Measurements from ENCODE around the gene IL36B.

IL36B gene

GRCh38 chr2:113050921-113051895 is 1.5 kb downstream of the IL36B start:
- no peak for DNase-seq

- no peak for DNase-seq
These were observed 6.2 kb downstream of the IL36B start for GRCh38 chr2:113046465-113046864.

GRCh38 chr2:113041871-113042270 is 10.8 kb downstream of the IL36B start:
- no peak for DNase-seq

GRCh38 chr2:113039719-113040118 is 12.9 kb downstream of the IL36B start:
- DNase-seq = no peak

- DNase-seq = no peak
These were observed 13.5 kb downstream of the IL36B start for GRCh38 chr2:113039158-113039557.

- DNase-seq = no peak
These were observed 14.4 kb downstream of the IL36B start for GRCh38 chr2:113038291-113038690.

- no peak for DNase-seq
These were observed 15.9 kb downstream of the IL36B start for GRCh38 chr2:113036763-113037162.

GRCh38 chr2:113034016-113034415 is 18.7 kb downstream of the IL36B start:
- DNase-seq = no peak

GRCh38 chr2:113032737-113033136 is 19.9 kb downstream of the IL36B start:
- no peak for DNase-seq

GRCh38 chr2:113028112-113028511 is 24.6 kb downstream of the IL36B start:
- no peak for DNase-seq

- no peak for DNase-seq
These were observed 25.0 kb downstream of the IL36B start for GRCh38 chr2:113027691-113028090.

GRCh38 chr2:113025737-113026136 is 26.9 kb downstream of the IL36B start:
- DNase-seq = no peak

- no peak for DNase-seq
These were observed 27.9 kb downstream of the IL36B start for GRCh38 chr2:113024764-113025163.

- DNase-seq = no peak
These were observed 31.4 kb downstream of the IL36B start for GRCh38 chr2:113021312-113021711.

GRCh38 chr2:113018509-113018908 is 34.2 kb downstream of the IL36B start:
- no peak for DNase-seq

GRCh38 chr2:113015655-113016054 is 37.0 kb downstream of the IL36B start:
- DNase-seq = no peak

- no peak for DNase-seq
These were observed 37.6 kb downstream of the IL36B start for GRCh38 chr2:113015042-113015441.

- DNase-seq = no peak
These were observed 38.6 kb downstream of the IL36B start for GRCh38 chr2:113014067-113014466.

- DNase-seq = no peak
These were observed 39.4 kb downstream of the IL36B start for GRCh38 chr2:113013336-113013661.

GRCh38 chr2:113012436-113013335 is 40.0 kb downstream of the IL36B start:
- DNase-seq = no peak

- no peak for DNase-seq
These were observed 41.6 kb downstream of the IL36B start for GRCh38 chr2:113011108-113011507.

GRCh38 chr2:113010088-113010487 is 42.6 kb downstream of the IL36B start:
- no peak for DNase-seq

- no peak for DNase-seq
These were observed 43.0 kb downstream of the IL36B start for GRCh38 chr2:113009622-113010021.

GRCh38 chr2:113007250-113007649 is 45.4 kb downstream of the IL36B start:
- DNase-seq = no peak
